HCT116 (cell line): ENCODE data around the gene PLCB1. TPM values are rescaled to one million over a fixed set of nuclear protein-coding genes. Genes with fewer than 3 reads are reported as not detected.

ENCODE experiments used
- ATAC-seq: fragments of 200-7000 bp; cut with Tn5 transposase; 2 replicates; pipeline ENCODE4 v1.9.1; 2020; ENCODE audit warnings: mild to moderate bottlenecking, moderate library complexity
- BruUV-seq: library from RNA; stranded (reverse); fragments of 400-500 nt; replicated peaks from 2 replicates; lab custom pipeline; 2021; lab: Mats Ljungman, UMichigan
- CTCF ChIA-PET: fragments of 300-600 bp; sonication (Branson Sonifier 250); formaldehyde crosslinking; loops from one replicate; lab custom pipeline; 2021; ENCODE audit warnings: antibody characterized with exemption; lab: Charles Lee
- POLR2A ChIA-PET: fragments of 300-600, 350-600 bp; sonication (Branson Sonifier 250); formaldehyde crosslinking; loops from one replicate; lab custom pipeline; 2021; ENCODE audit warnings: antibody characterized with exemption; lab: Charles Lee
- RAD21 ChIA-PET, 2 experiments: fragments of 300-600 bp; sonication (Branson Sonifier 250); formaldehyde crosslinking; loops; one replicate each; lab custom pipeline; 2023; ENCODE audit warnings: low total read pairs in 2 of 2; ENCODE audit not compliant: uncharacterized antibody in 2 of 2, unreplicated experiment in 2 of 2, low non-redundant PET in 1 of 2; lab: Charles Lee
- DNase-seq: peaks from one replicate; pipeline ENCODE4 v3.0.0-alpha.2; 2010; ENCODE audit warnings: low read depth, low spot score
- H2AFZ ChIP-seq: fragments of 200-600 bp; shearing (Covaris generic), sonication (generic); 2 replicates; pipeline ENCODE4 v1.6.1; 2017; ENCODE audit warnings: low read depth, mixed run types, mixed read lengths, antibody characterized with exemption, low read length; ENCODE audit not compliant: poor library complexity, severe bottlenecking
- H3K27ac ChIP-seq: 2 replicates; pipeline ENCODE4 v1.5.1; 2012; ENCODE audit warnings: low read depth, low read length
- H3K27me3 ChIP-seq: fragments of 200-600 bp; sonication (generic); 2 replicates; pipeline ENCODE4 v1.6.1; 2016; ENCODE audit warnings: mixed run types, low read length, mixed read lengths; ENCODE audit not compliant: insufficient read depth
- H3K36me3 ChIP-seq, 2 experiments: fragments of 200-500 bp in 1 of 2; fragments of 200-600 bp in 1 of 2; sonication (Bioruptor generic) in 1 of 2; sonication (generic) in 1 of 2; 2 replicates each; pipeline versions ENCODE4 v1.5.1 to v1.6.1; 2014 to 2016; ENCODE audit warnings: low read length in 2 of 2, inconsistent platforms in 1 of 2, mixed read lengths in 1 of 2, mixed run types in 1 of 2; ENCODE audit not compliant: insufficient read depth in 2 of 2, control insufficient read depth in 1 of 2
- H3K4me1 ChIP-seq, 2 experiments: fragments of 200-600 bp in 1 of 2; sonication (generic) in 1 of 2; 2 replicates each; pipeline versions ENCODE4 v1.5.1 to v1.6.1; 2012 to 2017; ENCODE audit warnings: low read length in 2 of 2, inconsistent platforms in 1 of 2, mild to moderate bottlenecking in 1 of 2, mixed read lengths in 1 of 2, mixed run types in 1 of 2, moderate library complexity in 1 of 2; ENCODE audit not compliant: insufficient read depth in 2 of 2, control insufficient read depth in 1 of 2
- H3K4me2 ChIP-seq: fragments of 200-600 bp; sonication (generic); 2 replicates; pipeline ENCODE4 v1.6.1; 2017; ENCODE audit warnings: mixed run types, low read length, mixed read lengths
- H3K4me3 ChIP-seq, 2 experiments: fragments of 200-600 bp in 1 of 2; sonication (generic) in 1 of 2; replicated peaks in 1 of 2; 2 replicates each; pipeline ENCODE4 v1.5.1; 2011 to 2016; ENCODE audit warnings: low read length in 2 of 2, control low read depth in 1 of 2, low read depth in 1 of 2, mild to moderate bottlenecking in 1 of 2, mixed read lengths in 1 of 2, mixed run types in 1 of 2
- H3K79me2 ChIP-seq: fragments of 200-600 bp; sonication (generic); 2 replicates; pipeline ENCODE4 v1.6.1; 2017; ENCODE audit warnings: mild to moderate bottlenecking, mixed run types, low read length, moderate library complexity, mixed read lengths; ENCODE audit not compliant: insufficient read depth
- H3K9ac ChIP-seq: fragments of 200-600 bp; sonication (generic); 2 replicates; pipeline ENCODE4 v1.6.1; 2016; ENCODE audit warnings: low read length, mixed read lengths
- H3K9me2 ChIP-seq: fragments of 200-600 bp; sonication (generic), shearing (Covaris generic); 2 replicates; pipeline ENCODE4 v1.6.1; 2017; ENCODE audit warnings: mixed run types, mild to moderate bottlenecking, moderate library complexity; ENCODE audit not compliant: insufficient read depth
- H3K9me3 ChIP-seq, 2 experiments: fragments of 200-500 bp in 1 of 2; fragments of 200-600 bp in 1 of 2; sonication (Bioruptor generic) in 1 of 2; sonication (generic) in 1 of 2; 2 replicates each; pipeline ENCODE4 v1.6.1; 2014 to 2017; ENCODE audit warnings: low read length in 2 of 2, mixed read lengths in 2 of 2, inconsistent platforms in 1 of 2, low read depth in 1 of 2, mild to moderate bottlenecking in 1 of 2, mixed run types in 1 of 2, moderate library complexity in 1 of 2; ENCODE audit not compliant: control insufficient read depth in 1 of 2, insufficient read depth in 1 of 2
- H4K20me1 ChIP-seq: fragments of 200-600 bp; sonication (generic), shearing (Covaris generic); 2 replicates; pipeline ENCODE4 v1.6.1; 2017; ENCODE audit warnings: mixed run types, mild to moderate bottlenecking, moderate library complexity; ENCODE audit not compliant: insufficient read depth
- CBX3 ChIP-seq: IDR thresholded peaks from 2 replicates; pipeline ENCODE4 v1.6.1; 2012; ENCODE audit warnings: low read depth
- CEBPB ChIP-seq: IDR thresholded peaks from 2 replicates; pipeline ENCODE4 v1.6.1; 2012; ENCODE audit warnings: low read depth
- EGR1 ChIP-seq: IDR thresholded peaks from 2 replicates; pipeline ENCODE4 v1.6.1; 2012; ENCODE audit warnings: low read depth
- ELF1 ChIP-seq: IDR thresholded peaks from 2 replicates; pipeline ENCODE4 v1.6.1; 2012; ENCODE audit warnings: low read depth, borderline replicate concordance
- EZH2phosphoT487 ChIP-seq: fragments of 200-600 bp; IDR thresholded peaks from 2 replicates; pipeline ENCODE4 v1.6.1; 2018; ENCODE audit warnings: antibody characterized with exemption, borderline replicate concordance
- FOSL1 ChIP-seq: IDR thresholded peaks from 2 replicates; pipeline ENCODE4 v1.6.1; 2012; ENCODE audit warnings: low read depth
- JUND ChIP-seq: IDR thresholded peaks from 2 replicates; pipeline ENCODE4 v1.6.1; 2012
- MAX ChIP-seq: IDR thresholded peaks from 2 replicates; pipeline ENCODE4 v1.6.1; 2012
- POLR2A ChIP-seq: IDR thresholded peaks from 2 replicates; pipeline ENCODE4 v1.7.0; 2011; ENCODE audit warnings: borderline replicate concordance; ENCODE audit not compliant: insufficient read depth, insufficient read length; ENCODE audit errors: extremely low read depth
- POLR2AphosphoS5 ChIP-seq: IDR thresholded peaks from 2 replicates; pipeline ENCODE4 v1.6.1; 2011; ENCODE audit warnings: mild to moderate bottlenecking, low read depth, low read length, moderate library complexity
- RAD21 ChIP-seq: IDR thresholded peaks from 2 replicates; pipeline ENCODE4 v1.6.1; 2012; ENCODE audit warnings: low read depth, mild to moderate bottlenecking
- SP1 ChIP-seq: IDR thresholded peaks from 2 replicates; pipeline ENCODE4 v1.6.1; 2012; ENCODE audit warnings: low read depth
- SRF ChIP-seq: IDR thresholded peaks from 2 replicates; pipeline ENCODE4 v1.6.1; 2012; ENCODE audit warnings: low read depth
- TCF7L2 ChIP-seq: IDR thresholded peaks from 2 replicates; pipeline ENCODE4 v1.7.0; 2011; ENCODE audit warnings: borderline replicate concordance, inconsistent platforms; ENCODE audit not compliant: insufficient read depth, insufficient read length; ENCODE audit errors: extremely low read depth
- YY1 ChIP-seq: IDR thresholded peaks from 2 replicates; pipeline ENCODE4 v1.6.1; 2011; ENCODE audit warnings: low read length, low read depth, moderate library complexity, mild to moderate bottlenecking; ENCODE audit not compliant: insufficient replicate concordance; ENCODE audit errors: extremely low read depth
- ZFX ChIP-seq: fragments of 450-650 bp; IDR thresholded peaks from 2 replicates; pipeline ENCODE4 v1.6.1; 2017
- intact Hi-C: fragments of 100-400 bp; cut with micrococcal nuclease; formaldehyde crosslinking; loops from 2 replicates; pipeline ENCODE4 v1.10.0; 2022
- total RNA-seq: library from RNA; stranded (reverse); gene quantifications from one replicate; pipeline ENCODE4 v1.2.1, GENCODE V29; 2021; ENCODE audit not compliant: unreplicated experiment
- TF ChIP-seq, protein P1 (sequence below): IDR thresholded peaks from 2 replicates; pipeline ENCODE4 v1.6.1; 2011; ENCODE audit warnings: mild to moderate bottlenecking, low read length, moderate library complexity; ENCODE audit not compliant: insufficient replicate concordance; ENCODE audit errors: extremely low read depth

PLCB1 gene
- total RNA-seq, 1 experiment from 2014 or later = 15.8 TPM

GRCh38 chr20:8624046-8624445 lies 492.0 kb downstream of the PLCB1 start:
- CTCF ChIA-PET = no interaction called here
- RAD21 ChIA-PET = no interaction called here
- no peaks in the 10 kb centered on the region for H3K4me1 ChIP-seq

DNA sequence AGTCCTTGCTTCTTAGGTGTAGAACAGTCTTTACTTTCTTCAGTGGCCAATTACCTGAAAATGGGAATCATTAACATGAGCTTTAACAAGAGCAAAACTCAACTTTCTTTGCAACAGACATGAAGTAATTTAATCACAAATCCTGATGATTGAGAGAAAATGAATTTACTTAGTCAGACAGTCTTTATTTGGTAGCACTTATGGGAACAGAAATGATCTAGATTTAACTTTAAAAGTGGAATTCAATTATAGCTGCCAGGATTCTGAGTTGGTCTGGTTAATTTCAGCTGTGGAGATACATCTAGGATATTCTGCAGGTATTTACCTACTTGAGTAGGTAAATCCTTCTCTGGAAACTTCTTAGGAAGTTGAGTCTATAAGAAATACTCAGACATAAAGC lies 492.6 kb downstream of the PLCB1 start:
- H3K9ac ChIP-seq = no peak overlapping the region
- H3K79me2 ChIP-seq = no peaks in the 10 kb centered on the region
- TF ChIP-seq RAD21 (no peak), ZFX (no peak), YY1 (no peak), MAX (no peak), SP1 (no peak), CEBPB (no peak), EZH2phosphoT487 (no peak), CBX3 (no peak), SRF (no peak)
- H3K36me3 ChIP-seq = no peaks in the 10 kb centered on the region
- H3K4me1 ChIP-seq = no peaks in the 10 kb centered on the region
- ATAC-seq (no peak), DNase-seq (no peak)
- no peak overlapping the region for H3K4me3 ChIP-seq
- BruUV-seq = no TSS peak
- H3K27ac ChIP-seq = no peak overlapping the region
- no peaks in the 10 kb centered on the region for H3K9me2 ChIP-seq
- ChIA-PET CTCF (no interaction called here), RAD21 (no interaction called here), POLR2A (no interaction called here)
- no peaks in the 10 kb centered on the region for H3K27me3 ChIP-seq
- H4K20me1 ChIP-seq = no peaks in the 10 kb centered on the region
- no peaks in the 10 kb centered on the region for H3K9me3 ChIP-seq
- no peak overlapping the region for H2AFZ ChIP-seq
- no peak overlapping the region for H3K4me2 ChIP-seq
- intact Hi-C loops = no loop called here

More at GRCh38 chr20:8624046-8624445, 492.0 kb downstream of the PLCB1 start:
- H3K27ac ChIP-seq = no peak overlapping the region
- H3K9ac ChIP-seq = no peak overlapping the region
- no peaks in the 10 kb centered on the region for H3K27me3 ChIP-seq
- DNase-seq (no peak), ATAC-seq (no peak)
- no peaks in the 10 kb centered on the region for H4K20me1 ChIP-seq
- no peak overlapping the region for H2AFZ ChIP-seq
- H3K9me3 ChIP-seq = no peaks in the 10 kb centered on the region
- H3K4me3 ChIP-seq = no peak overlapping the region
- POLR2A ChIA-PET = no interaction called here
- intact Hi-C loops = no loop called here
- no peaks in the 10 kb centered on the region for H3K36me3 ChIP-seq
- no TSS peak for BruUV-seq
- H3K4me2 ChIP-seq = no peak overlapping the region
- no peaks in the 10 kb centered on the region for H3K9me2 ChIP-seq
- no peaks in the 10 kb centered on the region for H3K79me2 ChIP-seq
- TF ChIP-seq YY1 = no peak
- TF ChIP-seq FOSL1 = no peak
- TF ChIP-seq TCF7L2 = no peak
- TF ChIP-seq SP1 = no peak
- no peak for TF ChIP-seq ELF1
- no peak for TF ChIP-seq JUND
- no peak for TF ChIP-seq EGR1
- TF ChIP-seq, protein P1, sequence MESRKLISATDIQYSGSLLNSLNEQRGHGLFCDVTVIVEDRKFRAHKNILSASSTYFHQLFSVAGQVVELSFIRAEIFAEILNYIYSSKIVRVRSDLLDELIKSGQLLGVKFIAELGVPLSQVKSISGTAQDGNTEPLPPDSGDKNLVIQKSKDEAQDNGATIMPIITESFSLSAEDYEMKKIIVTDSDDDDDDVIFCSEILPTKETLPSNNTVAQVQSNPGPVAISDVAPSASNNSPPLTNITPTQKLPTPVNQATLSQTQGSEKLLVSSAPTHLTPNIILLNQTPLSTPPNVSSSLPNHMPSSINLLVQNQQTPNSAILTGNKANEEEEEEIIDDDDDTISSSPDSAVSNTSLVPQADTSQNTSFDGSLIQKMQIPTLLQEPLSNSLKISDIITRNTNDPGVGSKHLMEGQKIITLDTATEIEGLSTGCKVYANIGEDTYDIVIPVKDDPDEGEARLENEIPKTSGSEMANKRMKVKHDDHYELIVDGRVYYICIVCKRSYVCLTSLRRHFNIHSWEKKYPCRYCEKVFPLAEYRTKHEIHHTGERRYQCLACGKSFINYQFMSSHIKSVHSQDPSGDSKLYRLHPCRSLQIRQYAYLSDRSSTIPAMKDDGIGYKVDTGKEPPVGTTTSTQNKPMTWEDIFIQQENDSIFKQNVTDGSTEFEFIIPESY = no peak
- TF ChIP-seq ZFX = no peak
- TF ChIP-seq POLR2AphosphoS5 = no peak
- no peak for TF ChIP-seq CEBPB
- no peak for TF ChIP-seq EZH2phosphoT487
- TF ChIP-seq POLR2A = no peak
- no peak for TF ChIP-seq SRF
- TF ChIP-seq RAD21 = no peak
